ENCODE measurements around the gene ZNF564. TPM values are rescaled to one million over a fixed set of nuclear protein-coding genes. Genes with fewer than 3 reads are reported as not detected.

The ZNF564 gene
- total RNA-seq, 4 donors from 2014 or later, result 19.4 to 27.3 (median 23.9) TPM

DNA sequence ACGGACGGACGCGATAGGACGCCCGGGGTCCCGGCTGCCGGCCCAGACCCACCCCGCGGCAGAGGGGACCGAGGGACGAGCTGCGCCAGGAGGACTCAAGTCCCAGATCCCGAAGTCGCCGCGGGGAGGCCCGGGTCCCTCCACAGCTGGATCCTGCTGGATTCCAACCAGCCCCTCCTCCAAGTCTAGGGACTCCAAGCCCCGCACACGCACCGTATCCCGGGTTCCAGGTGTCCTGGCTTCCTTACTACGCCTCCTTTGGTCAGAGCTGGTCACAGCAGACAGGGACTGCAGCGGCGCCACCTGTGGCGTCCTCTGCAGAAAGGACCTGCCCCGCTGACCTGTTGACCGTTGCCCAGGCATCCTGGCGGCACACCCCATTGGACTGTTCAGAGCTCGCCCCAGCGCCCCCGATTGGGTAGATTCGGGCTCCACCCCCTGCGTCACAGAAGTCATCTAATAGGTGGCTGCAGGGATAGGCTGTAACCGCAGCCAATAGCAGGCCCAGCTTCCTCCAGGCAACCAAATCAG, 37.7 kb downstream of the ZNF564 start:
- WGBS, 2 donors, result 14 to 17% methylated on average over 7 to 9 of the region's 35 CpGs
- Histone ChIP-seq H3K4me3 (replicated peaks in 1 of 3) (no peak overlapping the region), H3K4me1 (no peaks in the 10 kb centered on the region), H3K27ac (no peak overlapping the region), H3K27me3 (no peaks in the 10 kb centered on the region), H3K9me3 (no peaks in the 10 kb centered on the region), H3K36me3 (no peaks in the 10 kb centered on the region)
- peak; percentile 53 to 62 for DNase-seq
- intact Hi-C loops (cut with DNase I), result no loop called here
- TF ChIP-seq, protein P1, sequence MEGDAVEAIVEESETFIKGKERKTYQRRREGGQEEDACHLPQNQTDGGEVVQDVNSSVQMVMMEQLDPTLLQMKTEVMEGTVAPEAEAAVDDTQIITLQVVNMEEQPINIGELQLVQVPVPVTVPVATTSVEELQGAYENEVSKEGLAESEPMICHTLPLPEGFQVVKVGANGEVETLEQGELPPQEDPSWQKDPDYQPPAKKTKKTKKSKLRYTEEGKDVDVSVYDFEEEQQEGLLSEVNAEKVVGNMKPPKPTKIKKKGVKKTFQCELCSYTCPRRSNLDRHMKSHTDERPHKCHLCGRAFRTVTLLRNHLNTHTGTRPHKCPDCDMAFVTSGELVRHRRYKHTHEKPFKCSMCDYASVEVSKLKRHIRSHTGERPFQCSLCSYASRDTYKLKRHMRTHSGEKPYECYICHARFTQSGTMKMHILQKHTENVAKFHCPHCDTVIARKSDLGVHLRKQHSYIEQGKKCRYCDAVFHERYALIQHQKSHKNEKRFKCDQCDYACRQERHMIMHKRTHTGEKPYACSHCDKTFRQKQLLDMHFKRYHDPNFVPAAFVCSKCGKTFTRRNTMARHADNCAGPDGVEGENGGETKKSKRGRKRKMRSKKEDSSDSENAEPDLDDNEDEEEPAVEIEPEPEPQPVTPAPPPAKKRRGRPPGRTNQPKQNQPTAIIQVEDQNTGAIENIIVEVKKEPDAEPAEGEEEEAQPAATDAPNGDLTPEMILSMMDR (IDR thresholded peaks at IDR 0.05), result peak in 3 of 6 experiments; percentile 22 to 35 (median 27)
- no peak for TF ChIP-seq POLR2A (IDR thresholded peaks at IDR 0.05)

- no peaks in the 10 kb centered on the region for H3K36me3 ChIP-seq
- no peak overlapping the region for H3K4me3 ChIP-seq (replicated peaks in 1 of 3)
- TF ChIP-seq, protein P1 (IDR thresholded peaks at IDR 0.05), result no peak
- TF ChIP-seq POLR2A (IDR thresholded peaks at IDR 0.05), result no peak
- no peak overlapping the region for H3K27ac ChIP-seq
- intact Hi-C loops (cut with DNase I), result no loop called here
- DNase-seq, result no peak
- H3K27me3 ChIP-seq, result no peaks in the 10 kb centered on the region
- H3K9me3 ChIP-seq, result no peaks in the 10 kb centered on the region
- peaks cover 0 to 4% of the 10 kb centered on the region in 2 donors for H3K4me1 ChIP-seq
- WGBS, 2 donors, result 84 to 86% methylated on average over 4 of the region's 4 CpGs
These were observed 54.2 kb downstream of the ZNF564 start for GRCh38 chr19:12497032-12497431.

- H3K4me1 ChIP-seq, result peaks cover 0 to 4% of the 10 kb centered on the region in 2 donors
- no peaks in the 10 kb centered on the region for H3K36me3 ChIP-seq
- TF ChIP-seq, protein P1 (IDR thresholded peaks at IDR 0.05), result no peak
- TF ChIP-seq POLR2A (IDR thresholded peaks at IDR 0.05), result no peak
- H3K27ac ChIP-seq, result no peak overlapping the region
- H3K9me3 ChIP-seq, result no peaks in the 10 kb centered on the region
- no peaks in the 10 kb centered on the region for H3K27me3 ChIP-seq
- 87 to 93% methylated on average over 6 of the region's 6 CpGs for WGBS, 2 donors
- H3K4me3 ChIP-seq (replicated peaks in 1 of 3), result no peak overlapping the region
- no peak for DNase-seq
- intact Hi-C loops (cut with DNase I), result no loop called here
These were observed 54.8 kb downstream of the ZNF564 start for GRCh38 chr19:12496480-12496879.

DNA sequence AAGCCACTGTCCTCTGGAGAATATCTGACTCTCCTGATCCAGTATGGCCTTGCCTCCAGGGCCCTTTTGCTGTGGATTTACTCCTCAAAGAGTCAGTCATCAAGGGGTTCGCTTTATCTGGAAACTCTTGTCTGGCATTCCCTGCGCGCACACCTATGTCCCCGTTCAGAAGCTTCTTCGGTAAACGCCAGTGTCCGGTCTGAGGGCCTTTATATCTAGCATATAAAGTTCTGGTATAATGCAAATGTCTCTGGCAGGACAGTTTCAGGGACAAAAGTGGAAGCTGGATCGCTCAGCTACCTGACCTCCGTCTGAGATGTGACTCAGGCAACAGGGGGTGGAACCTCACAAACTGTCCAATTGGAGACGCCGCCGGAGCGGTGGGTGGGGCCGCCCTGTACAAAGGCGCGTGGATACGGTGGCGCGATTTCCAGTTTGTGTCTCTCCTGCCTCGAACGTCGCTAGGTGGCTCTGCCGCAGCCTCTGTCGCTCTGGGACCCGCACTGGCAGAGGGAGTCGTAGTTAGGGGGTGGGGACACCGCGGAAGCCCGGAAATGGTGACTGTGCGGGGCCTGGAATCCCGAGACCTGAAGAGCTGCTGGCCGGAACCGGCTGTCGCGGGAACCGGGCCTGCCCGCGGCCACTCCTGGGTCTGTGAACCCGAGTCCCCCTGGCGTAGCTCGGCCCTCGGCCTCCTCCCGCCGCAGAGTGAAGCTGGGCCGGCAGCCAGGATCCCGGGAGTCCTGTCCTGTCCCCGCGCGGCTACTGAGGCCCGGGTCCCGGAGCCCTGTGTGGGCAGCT, 56.1 kb downstream of the ZNF564 start:
- Histone ChIP-seq H3K27ac (peak overlapping the region; percentile 65 to 78 (median 74)), H3K9me3 (no peaks in the 10 kb centered on the region), H3K36me3 (no peaks in the 10 kb centered on the region), H3K27me3 (no peaks in the 10 kb centered on the region), H3K4me1 (peaks cover 0 to 4% of the 10 kb centered on the region in 2 donors), H3K4me3 (replicated peaks in 1 of 3) (peak overlapping the region; percentile 41 to 60 (median 53))
- TF ChIP-seq POLR2A (IDR thresholded peaks at IDR 0.05), result peak in 1 of 2 donors; percentile 91
- TF ChIP-seq, protein P1 (IDR thresholded peaks at IDR 0.05), result peak in 5 of 6 experiments; percentile 14 to 48 (median 43)
- WGBS, 2 donors, result 3 to 4% methylated on average over 23 to 36 of the region's 51 CpGs
- peak; percentile 97 to 98 for DNase-seq
- intact Hi-C loops (cut with DNase I), result no loop called here
